DOHH2 (cell line): ENCODE results near the gene METTL1.

ENCODE experiments used
- H3F3A ChIP-seq: fragments of 200-600 bp; sonication (generic), shearing (Covaris generic); 2 replicates; pipeline ENCODE4 v1.6.0; 2016; ENCODE audit warnings: antibody characterized with exemption, mild to moderate bottlenecking; ENCODE audit not compliant: control insufficient read depth, insufficient read depth
- H3K27ac ChIP-seq: fragments of 200-600 bp; sonication (generic); 2 replicates; pipeline ENCODE4 v1.5.1; 2014; ENCODE audit warnings: low read depth, mild to moderate bottlenecking, low read length, moderate library complexity
- H3K27me3 ChIP-seq: fragments of 200-600 bp; sonication (generic); 2 replicates; pipeline ENCODE4 v1.6.1; 2014; ENCODE audit warnings: mild to moderate bottlenecking, low read length, mixed read lengths; ENCODE audit not compliant: control insufficient read depth
- H3K36me3 ChIP-seq: fragments of 200-600 bp; sonication (generic); 2 replicates; pipeline ENCODE4 v1.6.1; 2014; ENCODE audit warnings: mild to moderate bottlenecking, low read length, moderate library complexity, mixed read lengths; ENCODE audit not compliant: control insufficient read depth
- H3K4me1 ChIP-seq: fragments of 200-600 bp; sonication (generic); 2 replicates; pipeline ENCODE4 v1.6.1; 2014; ENCODE audit warnings: mild to moderate bottlenecking, low read length, mixed read lengths; ENCODE audit not compliant: control insufficient read depth
- H3K4me2 ChIP-seq: fragments of 200-600 bp; sonication (generic); 2 replicates; pipeline ENCODE4 v1.6.0; 2014; ENCODE audit warnings: mild to moderate bottlenecking, low read length, moderate library complexity
- H3K4me3 ChIP-seq: fragments of 200-600 bp; sonication (generic); 2 replicates; pipeline ENCODE4 v1.5.1; 2014; ENCODE audit warnings: mild to moderate bottlenecking, low read length, mixed read lengths
- H3K79me2 ChIP-seq: fragments of 200-600 bp; sonication (generic); 2 replicates; pipeline ENCODE4 v1.6.1; 2014; ENCODE audit warnings: mild to moderate bottlenecking, low read length, mixed read lengths; ENCODE audit not compliant: control insufficient read depth
- H3K9me2 ChIP-seq: fragments of 200-600 bp; sonication (generic); replicated peaks from 2 replicates; pipeline ENCODE4 v1.6.1; 2014; ENCODE audit warnings: mild to moderate bottlenecking, low read length, mixed read lengths; ENCODE audit not compliant: control insufficient read depth
- H3K9me3 ChIP-seq: fragments of 200-600 bp; sonication (generic); 2 replicates; pipeline ENCODE4 v1.6.1; 2014; ENCODE audit warnings: antibody characterized with exemption, low read length, mixed read lengths; ENCODE audit not compliant: control insufficient read depth, insufficient read depth
- H4K20me1 ChIP-seq: fragments of 200-600 bp; sonication (generic); 2 replicates; pipeline ENCODE4 v1.6.0; 2014; ENCODE audit warnings: low read depth, mild to moderate bottlenecking, antibody characterized with exemption, low read length, moderate library complexity; ENCODE audit not compliant: control insufficient read depth, insufficient read depth
- CTCF ChIP-seq: fragments of 200-600 bp; sonication (generic); IDR thresholded peaks from one replicate; pipeline ENCODE4 v1.5.1; 2014; ENCODE audit warnings: antibody characterized with exemption, mild to moderate bottlenecking, low read depth, low read length; ENCODE audit not compliant: poor library complexity, severe bottlenecking
- EZH2phosphoT487 ChIP-seq: fragments of 200-600 bp; sonication (generic); IDR thresholded peaks from 2 replicates; pipeline ENCODE4 v1.6.1; 2017; ENCODE audit warnings: borderline replicate concordance, mild to moderate bottlenecking, antibody characterized with exemption, low read length, moderate library complexity, mixed read lengths

Gene METTL1

GRCh38 chr12:57724936-57725740, 46.8 kb downstream of the METTL1 start:
- no peaks in the 10 kb centered on the region for H3K79me2 ChIP-seq
- H3K27ac ChIP-seq = no peak overlapping the region
- H3K36me3 ChIP-seq = peaks cover 32% of the 10 kb centered on the region
- no peaks in the 10 kb centered on the region for H3K9me2 ChIP-seq
- H3K9me3 ChIP-seq = no peaks in the 10 kb centered on the region
- H3K4me1 ChIP-seq = peaks cover 15% of the 10 kb centered on the region
- H3F3A ChIP-seq = peaks cover 11% of the 10 kb centered on the region; the same call in 1 of the 2 replicates
- H4K20me1 ChIP-seq = no peaks in the 10 kb centered on the region
- peak overlapping the region; percentile 13; the same call in 1 of the 2 replicates for H3K4me2 ChIP-seq
- TF ChIP-seq EZH2phosphoT487 (no peak), CTCF (no peak)
- no peak overlapping the region for H3K4me3 ChIP-seq
- H3K27me3 ChIP-seq = no peaks in the 10 kb centered on the region

GRCh38 chr12:57724003-57724935, 47.6 kb downstream of the METTL1 start:
- Histone ChIP-seq H3K79me2 (no peaks in the 10 kb centered on the region), H3K36me3 (peaks cover 39% of the 10 kb centered on the region), H3K27me3 (no peaks in the 10 kb centered on the region), H3F3A (peaks cover 11% of the 10 kb centered on the region; the same call in 1 of the 2 replicates), H3K4me2 (no peak overlapping the region), H3K9me2 (no peaks in the 10 kb centered on the region), H3K27ac (no peak overlapping the region), H3K4me3 (no peak overlapping the region), H3K9me3 (no peaks in the 10 kb centered on the region), H4K20me1 (no peaks in the 10 kb centered on the region), H3K4me1 (peaks cover 15% of the 10 kb centered on the region)
- TF ChIP-seq CTCF (no peak), EZH2phosphoT487 (no peak)

GRCh38 chr12:57723630-57723962, 48.3 kb downstream of the METTL1 start:
- no peak overlapping the region for H3K27ac ChIP-seq
- TF ChIP-seq EZH2phosphoT487 = no peak
- no peak for TF ChIP-seq CTCF
- H3K27me3 ChIP-seq = no peaks in the 10 kb centered on the region
- no peaks in the 10 kb centered on the region for H4K20me1 ChIP-seq
- no peak overlapping the region for H3K4me2 ChIP-seq
- H3F3A ChIP-seq = peaks cover 11% of the 10 kb centered on the region; the same call in 1 of the 2 replicates
- H3K36me3 ChIP-seq = peaks cover 46% of the 10 kb centered on the region
- H3K4me1 ChIP-seq = peaks cover 15% of the 10 kb centered on the region
- H3K9me3 ChIP-seq = no peaks in the 10 kb centered on the region
- no peaks in the 10 kb centered on the region for H3K79me2 ChIP-seq
- H3K4me3 ChIP-seq = no peak overlapping the region
- no peaks in the 10 kb centered on the region for H3K9me2 ChIP-seq
